WTC11 (cell line): Measurements from ENCODE around the gene LYL1. TPM values are rescaled to one million over a fixed set of nuclear protein-coding genes. Genes with fewer than 3 reads are reported as not detected.
A peak's percentile ranks its signal among the peaks of the same experiment; 100 is the strongest.

Experiments used
- ATAC-seq: fragments of 200-7000 bp; cut with Tn5 transposase; 2 replicates; pipeline ENCODE4 v1.10.0; 2021; ENCODE audit warnings: mild to moderate bottlenecking, moderate library complexity
- CTCF ChIA-PET: fragments of 300-600 bp; sonication (Branson Sonifier 250); formaldehyde crosslinking; loops from one replicate; lab custom pipeline; 2021; ENCODE audit warnings: antibody characterized with exemption; lab: Charles Lee
- POLR2A ChIA-PET: fragments of 350-600 bp; sonication (Branson Sonifier 250); formaldehyde crosslinking; loops from one replicate; lab custom pipeline; 2021; ENCODE audit warnings: antibody characterized with exemption; lab: Charles Lee
- DNase-seq: peaks from one replicate; pipeline ENCODE4 v3.0.0; 2021; ENCODE audit warnings: low spot score
- H3K27ac Mint-ChIP-seq: 2 replicates; pipeline ENCODE4 v1.8.0; 2021; ENCODE audit warnings: mixed read lengths
- H3K27me3 Mint-ChIP-seq: 2 replicates; pipeline ENCODE4 v1.8.0; 2021; ENCODE audit warnings: low read depth, mild to moderate bottlenecking, moderate library complexity, mixed read lengths
- H3K36me3 Mint-ChIP-seq: 2 replicates; pipeline ENCODE4 v1.8.0; 2021; ENCODE audit warnings: mixed read lengths
- H3K4me1 Mint-ChIP-seq: 2 replicates; pipeline ENCODE4 v1.8.0; 2022; ENCODE audit warnings: mixed read lengths
- H3K4me3 Mint-ChIP-seq: 2 replicates; pipeline ENCODE4 v1.8.0; 2021; ENCODE audit warnings: mild to moderate bottlenecking, moderate library complexity, mixed read lengths
- H3K9me3 Mint-ChIP-seq: 2 replicates; pipeline ENCODE4 v1.8.0; 2021; ENCODE audit warnings: mixed read lengths
- FOXJ3 ChIP-seq: sonication (generic); formaldehyde crosslinking; IDR thresholded peaks from 2 replicates; pipeline ENCODE4 v1.9.0; 2021; ENCODE audit warnings: missing genetic modification reagents, mild to moderate bottlenecking, borderline replicate concordance
- IRF2 ChIP-seq: sonication (generic); formaldehyde crosslinking; IDR thresholded peaks from 2 replicates; pipeline ENCODE4 v1.8.0; 2022; ENCODE audit warnings: low read depth, missing genetic modification reagents, borderline replicate concordance
- NR1H2 ChIP-seq: sonication (generic); formaldehyde crosslinking; IDR thresholded peaks from 2 replicates; pipeline ENCODE4 v1.9.0; 2021; ENCODE audit warnings: mild to moderate bottlenecking, moderate library complexity, missing genetic modification reagents
- TEAD4 ChIP-seq: sonication (generic); formaldehyde crosslinking; IDR thresholded peaks from 2 replicates; pipeline ENCODE4 v1.8.0; 2022; ENCODE audit warnings: mild to moderate bottlenecking, missing genetic modification reagents
- ZNF232 ChIP-seq: sonication (generic); formaldehyde crosslinking; IDR thresholded peaks from 2 replicates; pipeline ENCODE4 v1.8.0; 2022; ENCODE audit warnings: mild to moderate bottlenecking, missing genetic modification reagents
- ZNF317 ChIP-seq: sonication (generic); formaldehyde crosslinking; IDR thresholded peaks from 2 replicates; pipeline ENCODE4 v1.8.1; 2023; ENCODE audit warnings: low read depth, mild to moderate bottlenecking, moderate library complexity, missing genetic modification reagents, borderline replicate concordance
- total RNA-seq: library from RNA; stranded (reverse); gene quantifications from 3 replicates; pipeline ENCODE4 v1.2.3, GENCODE V29; 2021
- TF ChIP-seq, protein P1 (sequence below): sonication (generic); formaldehyde crosslinking; IDR thresholded peaks from 2 replicates; pipeline ENCODE4 v1.8.0; 2022; ENCODE audit warnings: mild to moderate bottlenecking, missing genetic modification reagents
- TF ChIP-seq, protein P2 (sequence below): sonication (generic); formaldehyde crosslinking; IDR thresholded peaks from 2 replicates; pipeline ENCODE4 v1.8.1; 2023; ENCODE audit warnings: mild to moderate bottlenecking, missing genetic modification reagents, moderate library complexity
- TF ChIP-seq, protein P3 (sequence below): fragments of 250-450 bp; sonication (Bioruptor Pico); IDR thresholded peaks from 2 replicates; pipeline ENCODE4 v1.9.0; 2021; ENCODE audit warnings: mild to moderate bottlenecking

LYL1 gene
- total RNA-seq, 1 experiment from 2014 or later = 1.2 TPM

DNA sequence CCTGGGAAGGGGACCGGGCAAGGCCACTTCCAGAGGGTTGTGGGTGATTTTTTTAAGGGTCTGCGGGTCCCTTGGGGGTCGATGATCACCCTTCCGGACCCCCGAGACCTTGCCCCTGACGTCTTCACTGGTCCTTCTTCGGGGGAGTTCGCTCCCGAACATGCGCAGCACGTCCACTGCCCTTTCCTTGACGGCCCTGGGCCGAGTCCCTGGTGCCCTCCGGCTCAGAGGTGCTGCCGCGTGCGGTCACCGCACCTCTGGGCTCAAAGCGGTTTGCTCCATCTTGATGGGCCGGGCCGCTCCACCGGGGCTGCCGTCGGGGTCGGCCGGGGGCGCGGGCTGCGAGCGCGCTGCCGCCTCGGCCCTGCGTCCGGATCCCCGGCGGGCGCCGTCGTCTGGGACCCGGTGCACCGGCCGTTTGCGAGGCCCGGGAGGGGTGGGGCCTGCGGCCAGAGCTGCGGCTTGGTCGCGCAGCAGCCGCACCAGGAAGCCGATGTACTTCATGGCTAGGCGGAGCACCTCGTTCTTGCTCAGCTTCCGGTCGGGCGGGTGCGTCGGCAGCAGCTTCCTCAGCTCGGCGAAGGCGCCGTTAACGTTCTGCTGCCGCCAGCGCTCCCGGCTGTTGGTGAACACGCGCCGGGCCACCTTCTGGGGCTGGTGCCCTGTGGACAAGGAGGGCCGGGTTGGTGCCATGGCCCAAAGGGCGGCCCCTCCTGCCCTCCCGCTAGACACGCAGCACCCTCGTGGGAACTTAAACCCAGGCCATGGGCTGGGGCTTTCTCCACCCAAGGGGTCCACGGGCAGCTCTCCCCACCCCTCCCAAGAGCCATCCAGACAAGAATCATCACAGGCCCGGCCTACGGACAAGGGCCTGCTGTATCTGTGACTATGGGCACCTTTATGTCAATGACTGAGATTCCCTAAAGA lies 3.3 kb downstream of the LYL1 start:
- H3K4me3 Mint-ChIP-seq = peak overlapping the region; percentile 57
- H3K36me3 Mint-ChIP-seq = no peaks in the 10 kb centered on the region
- H3K4me1 Mint-ChIP-seq = peaks cover 23% of the 10 kb centered on the region
- peak; percentile 69 for DNase-seq
- H3K27ac Mint-ChIP-seq = no peak overlapping the region
- ChIA-PET CTCF (interaction anchor here (0.5 to 3.9 kb wide), 10 partner anchors 38 to 217 kb away, joined by 3 to 36 read pairs (median 4); partner anchors contain the start of genes IER2 and STX10), POLR2A (interaction anchor here (0.6 to 0.7 kb wide), 2 partner anchors 15 to 51 kb away, joined by 3 read pairs; partner anchors contain the start of genes IER2 and STX10)
- ATAC-seq = no peak
- H3K27me3 Mint-ChIP-seq = peaks cover 77% of the 10 kb centered on the region
- no peaks in the 10 kb centered on the region for H3K9me3 Mint-ChIP-seq
- TF ChIP-seq, protein P1, sequence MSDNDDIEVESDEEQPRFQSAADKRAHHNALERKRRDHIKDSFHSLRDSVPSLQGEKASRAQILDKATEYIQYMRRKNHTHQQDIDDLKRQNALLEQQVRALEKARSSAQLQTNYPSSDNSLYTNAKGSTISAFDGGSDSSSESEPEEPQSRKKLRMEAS = peak; percentile 70; the same call in 1 of the 2 replicates
- no peak for TF ChIP-seq NR1H2 (CRISPR knock-in tag)

DNA sequence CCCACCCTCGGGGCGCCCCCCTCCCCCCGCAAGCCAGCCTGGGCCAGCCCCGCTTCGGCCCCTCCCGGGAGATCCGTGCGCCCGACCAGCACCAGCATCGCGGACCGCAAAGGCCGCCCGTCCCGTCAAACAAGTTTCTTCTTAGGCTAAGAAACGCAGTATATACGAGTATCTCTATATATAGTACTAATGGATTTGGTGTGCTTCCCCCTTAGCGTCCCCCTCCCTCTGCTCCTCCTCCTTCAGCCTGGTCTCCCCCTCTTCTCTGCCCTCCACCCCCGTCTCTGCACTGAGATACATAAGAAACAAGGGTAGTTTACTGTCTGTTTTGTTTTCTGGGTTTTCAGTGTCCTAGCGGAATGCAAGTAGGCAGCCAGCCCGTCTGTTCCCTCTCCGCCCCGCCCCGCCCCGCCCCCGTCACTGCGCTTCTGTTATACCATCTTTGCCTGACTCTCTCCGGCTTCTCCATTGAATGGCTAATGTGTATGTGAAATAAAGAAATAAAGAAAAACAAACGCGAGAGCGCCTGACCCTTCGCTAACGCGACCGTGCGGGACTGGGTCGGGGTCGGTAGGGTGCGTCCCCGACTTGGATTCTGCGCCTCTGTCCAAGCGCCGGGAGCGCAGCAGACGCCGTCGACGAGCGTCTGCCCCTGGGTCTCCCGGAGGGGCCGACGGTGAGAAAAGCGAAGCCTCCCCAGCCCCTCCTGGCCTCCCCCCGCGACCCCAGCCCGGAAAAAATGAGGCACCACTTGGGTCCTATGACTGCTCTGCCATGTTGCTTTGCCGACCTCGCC lies 4.2 kb downstream of the LYL1 start:
- POLR2A ChIA-PET = no interaction called here
- DNase-seq (no peak), ATAC-seq (no peak)
- Mint-ChIP-seq H3K9me3 (no peaks in the 10 kb centered on the region), H3K27me3 (peaks cover 85% of the 10 kb centered on the region), H3K36me3 (no peaks in the 10 kb centered on the region), H3K4me3 (peak overlapping the region; percentile 57), H3K27ac (no peak overlapping the region), H3K4me1 (peaks cover 28% of the 10 kb centered on the region)
- CTCF ChIA-PET = interaction anchor here (1.4 to 3.9 kb wide), 2 partner anchors 121 to 133 kb away, joined by 6 to 36 read pairs; no protein-coding TSS in a partner anchor
- TF ChIP-seq, protein P2, sequence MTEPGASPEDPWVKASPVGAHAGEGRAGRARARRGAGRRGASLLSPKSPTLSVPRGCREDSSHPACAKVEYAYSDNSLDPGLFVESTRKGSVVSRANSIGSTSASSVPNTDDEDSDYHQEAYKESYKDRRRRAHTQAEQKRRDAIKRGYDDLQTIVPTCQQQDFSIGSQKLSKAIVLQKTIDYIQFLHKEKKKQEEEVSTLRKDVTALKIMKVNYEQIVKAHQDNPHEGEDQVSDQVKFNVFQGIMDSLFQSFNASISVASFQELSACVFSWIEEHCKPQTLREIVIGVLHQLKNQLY (CRISPR knock-in tag) = no peak
- no peak for TF ChIP-seq IRF2 (CRISPR knock-in tag)
- TF ChIP-seq TEAD4 = no peak
- no peak for TF ChIP-seq ZNF317 (CRISPR knock-in tag)

DNA sequence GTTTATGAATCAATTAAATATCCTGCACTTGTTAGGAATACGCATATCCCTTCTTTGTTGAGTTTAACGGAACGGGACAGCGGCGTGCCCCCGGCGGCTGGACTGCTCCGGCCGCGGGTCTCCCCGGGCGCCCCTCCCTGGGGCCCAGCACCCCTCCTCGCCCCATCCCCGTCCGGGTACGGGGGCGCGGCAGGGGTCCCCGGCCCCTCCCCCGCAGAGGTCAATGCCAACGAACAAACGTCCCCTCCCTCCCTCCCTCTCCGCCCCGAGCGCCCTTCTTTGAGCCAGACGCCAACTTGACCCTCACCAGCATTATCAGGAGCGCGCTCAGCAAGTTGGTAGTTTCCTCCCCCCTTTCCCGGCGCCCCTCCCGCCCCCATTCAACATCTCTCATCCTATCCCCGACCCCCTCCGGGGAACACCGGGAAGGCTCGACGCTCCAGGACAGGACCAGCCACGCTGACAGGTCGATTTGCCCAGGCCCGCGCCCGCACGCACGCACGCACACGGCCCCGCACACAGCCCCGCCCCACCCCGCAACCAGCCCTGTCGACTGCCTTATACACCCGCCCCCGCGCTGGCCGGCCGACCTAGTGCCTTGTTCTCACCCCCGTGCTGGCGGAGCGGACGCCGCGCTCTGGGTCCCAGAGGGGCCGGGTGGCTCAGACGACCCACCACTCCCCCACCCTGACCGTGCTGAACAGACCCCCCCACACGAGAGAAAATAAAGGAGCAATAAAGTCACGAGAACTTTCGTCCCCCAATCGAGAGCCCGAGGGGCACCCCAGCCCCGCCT lies 5.0 kb downstream of the LYL1 start:
- ChIA-PET POLR2A (interaction anchor here (0.7 kb wide), 1 partner anchor 75 kb away, joined by 4 read pairs; no protein-coding TSS in a partner anchor), CTCF (interaction anchor here (4.5 to 9.2 kb wide), 4 partner anchors 42 to 132 kb away, joined by 66 to 276 read pairs (median 186); no protein-coding TSS in a partner anchor)
- no peak for TF ChIP-seq ZNF232 (CRISPR knock-in tag)
- TF ChIP-seq, all 79 proteins: peak for 0
- Mint-ChIP-seq H3K27ac (no peak overlapping the region), H3K9me3 (no peaks in the 10 kb centered on the region), H3K4me3 (peak overlapping the region; percentile 55; the same call in 1 of the 2 replicates), H3K4me1 (peaks cover 28% of the 10 kb centered on the region), H3K27me3 (peaks cover 85% of the 10 kb centered on the region), H3K36me3 (no peaks in the 10 kb centered on the region)
- DNase-seq (no peak), ATAC-seq (no peak)

DNA sequence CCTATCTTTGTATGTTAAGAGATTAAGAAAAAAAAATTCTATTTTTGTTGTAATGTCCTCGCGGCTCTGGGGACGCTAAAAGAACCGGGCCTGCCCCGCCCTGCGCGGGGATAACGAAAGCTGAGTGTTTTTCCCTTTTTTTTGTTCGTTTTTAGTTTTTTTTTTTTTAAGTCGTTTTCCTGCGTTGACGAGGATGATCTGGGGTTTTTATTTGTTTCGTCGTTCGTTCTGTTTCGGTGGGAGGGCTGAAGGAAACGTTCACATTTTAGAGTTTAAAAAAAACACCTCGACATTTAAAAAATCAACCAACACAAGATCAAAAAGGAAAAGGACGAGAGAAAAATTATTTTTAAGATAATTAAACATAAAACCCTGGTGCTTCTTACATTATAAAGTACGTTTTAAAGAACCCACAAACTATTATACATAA lies 5.6 kb downstream of the LYL1 start:
- no peak for ATAC-seq
- no peaks in the 10 kb centered on the region for H3K9me3 Mint-ChIP-seq
- DNase-seq = no peak
- no peak overlapping the region for H3K27ac Mint-ChIP-seq
- ChIA-PET POLR2A (interaction anchor here (0.7 to 1.4 kb wide), 2 partner anchors 42 to 74 kb away, joined by 3 to 4 read pairs; no protein-coding TSS in a partner anchor), CTCF (interaction anchor here (1.0 to 9.2 kb wide), 11 partner anchors 8 to 249 kb away, joined by 3 to 276 read pairs (median 34); partner anchors contain the start of genes GCDH, IER2 and STX10)
- H3K4me3 Mint-ChIP-seq = peak overlapping the region; percentile 55
- no peaks in the 10 kb centered on the region for H3K36me3 Mint-ChIP-seq
- no peak for TF ChIP-seq FOXJ3 (CRISPR knock-in tag)
- TF ChIP-seq, protein P3, sequence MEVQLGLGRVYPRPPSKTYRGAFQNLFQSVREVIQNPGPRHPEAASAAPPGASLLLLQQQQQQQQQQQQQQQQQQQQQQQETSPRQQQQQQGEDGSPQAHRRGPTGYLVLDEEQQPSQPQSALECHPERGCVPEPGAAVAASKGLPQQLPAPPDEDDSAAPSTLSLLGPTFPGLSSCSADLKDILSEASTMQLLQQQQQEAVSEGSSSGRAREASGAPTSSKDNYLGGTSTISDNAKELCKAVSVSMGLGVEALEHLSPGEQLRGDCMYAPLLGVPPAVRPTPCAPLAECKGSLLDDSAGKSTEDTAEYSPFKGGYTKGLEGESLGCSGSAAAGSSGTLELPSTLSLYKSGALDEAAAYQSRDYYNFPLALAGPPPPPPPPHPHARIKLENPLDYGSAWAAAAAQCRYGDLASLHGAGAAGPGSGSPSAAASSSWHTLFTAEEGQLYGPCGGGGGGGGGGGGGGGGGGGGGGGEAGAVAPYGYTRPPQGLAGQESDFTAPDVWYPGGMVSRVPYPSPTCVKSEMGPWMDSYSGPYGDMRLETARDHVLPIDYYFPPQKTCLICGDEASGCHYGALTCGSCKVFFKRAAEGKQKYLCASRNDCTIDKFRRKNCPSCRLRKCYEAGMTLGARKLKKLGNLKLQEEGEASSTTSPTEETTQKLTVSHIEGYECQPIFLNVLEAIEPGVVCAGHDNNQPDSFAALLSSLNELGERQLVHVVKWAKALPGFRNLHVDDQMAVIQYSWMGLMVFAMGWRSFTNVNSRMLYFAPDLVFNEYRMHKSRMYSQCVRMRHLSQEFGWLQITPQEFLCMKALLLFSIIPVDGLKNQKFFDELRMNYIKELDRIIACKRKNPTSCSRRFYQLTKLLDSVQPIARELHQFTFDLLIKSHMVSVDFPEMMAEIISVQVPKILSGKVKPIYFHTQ (CRISPR knock-in tag) = no peak
- peaks cover 80% of the 10 kb centered on the region for H3K27me3 Mint-ChIP-seq
- peaks cover 31% of the 10 kb centered on the region for H3K4me1 Mint-ChIP-seq
